Thyroid gland (tissue), 4 donors: ENCODE results near the gene TFCP2. TPM values are rescaled to one million over a fixed set of nuclear protein-coding genes. Genes with fewer than 3 reads are reported as not detected.
A peak's percentile ranks its signal among the peaks of the same experiment; 100 is the strongest.

ENCODE experiments used
- DNase-seq, 2 donors: peaks; one replicate each; pipeline ENCODE4 v3.0.0-alpha.2; 2019
- H3K27ac ChIP-seq, 3 donors: fragments of 200-600 bp; sonication (generic); 1 replicate in 2 of 3; 2 replicates in 1 of 3; pipeline ENCODE4 v1.5.1; 2016 to 2019; ENCODE audit warnings: mild to moderate bottlenecking in 1 of 3, moderate library complexity in 1 of 3
- H3K27me3 ChIP-seq: fragments of 200-600 bp; sonication (generic); one replicate; pipeline ENCODE4 v1.5.1; 2019
- H3K36me3 ChIP-seq, 2 donors: fragments of 200-600 bp; sonication (generic); one replicate each; pipeline ENCODE4 v1.5.1; 2016 to 2019
- H3K4me1 ChIP-seq, 2 donors: fragments of 200-600 bp; sonication (generic); one replicate each; pipeline ENCODE4 v1.5.1; 2017 to 2019
- H3K4me3 ChIP-seq, 3 donors: fragments of 200-600 bp; sonication (generic); replicated peaks in 1 of 3; 1 replicate in 2 of 3; 2 replicates in 1 of 3; pipeline ENCODE4 v1.5.1; 2016; ENCODE audit warnings: mild to moderate bottlenecking in 1 of 3
- H3K9me3 ChIP-seq: fragments of 200-600 bp; sonication (generic); one replicate; pipeline ENCODE4 v1.5.1; 2017
- POLR2A ChIP-seq, 2 donors: fragments of 450-650 bp; IDR thresholded peaks; one replicate each; pipeline ENCODE4 v1.6.1; 2017; ENCODE audit warnings: antibody characterized with exemption in 2 of 2, mild to moderate bottlenecking in 2 of 2, moderate library complexity in 1 of 2
- WGBS, 2 donors: methylation state at CpG; one replicate each; pipeline ENCODE4 v1.1.5; 2017; 5-methylcytosine and 5-hydroxymethylcytosine counted together
- intact Hi-C: fragments of 100-400 bp; cut with DNase I; formaldehyde crosslinking; loops from one replicate; pipeline ENCODE4 v1.15.1; 2023
- total RNA-seq, 4 donors: library from RNA; depleted of rRNA; stranded (reverse); fragments of >200 nt; gene quantifications; one replicate each; pipeline ENCODE4 v1.2.3, GENCODE V29; 2016
- TF ChIP-seq, protein P1 (sequence below), 6 experiments: fragments of 200-600 bp in 3 of 6; fragments of 450-650 bp in 3 of 6; sonication (generic) in 3 of 6; IDR thresholded peaks; one replicate each; pipeline ENCODE4 v1.5.1; 2016 to 2019; ENCODE audit warnings: antibody characterized with exemption in 6 of 6, mild to moderate bottlenecking in 2 of 6, inconsistent platforms in 1 of 6, moderate library complexity in 1 of 6

Gene TFCP2
- total RNA-seq, 4 donors from 2014 or later, result 14.9 to 22.6 (median 21.3) TPM

DNA sequence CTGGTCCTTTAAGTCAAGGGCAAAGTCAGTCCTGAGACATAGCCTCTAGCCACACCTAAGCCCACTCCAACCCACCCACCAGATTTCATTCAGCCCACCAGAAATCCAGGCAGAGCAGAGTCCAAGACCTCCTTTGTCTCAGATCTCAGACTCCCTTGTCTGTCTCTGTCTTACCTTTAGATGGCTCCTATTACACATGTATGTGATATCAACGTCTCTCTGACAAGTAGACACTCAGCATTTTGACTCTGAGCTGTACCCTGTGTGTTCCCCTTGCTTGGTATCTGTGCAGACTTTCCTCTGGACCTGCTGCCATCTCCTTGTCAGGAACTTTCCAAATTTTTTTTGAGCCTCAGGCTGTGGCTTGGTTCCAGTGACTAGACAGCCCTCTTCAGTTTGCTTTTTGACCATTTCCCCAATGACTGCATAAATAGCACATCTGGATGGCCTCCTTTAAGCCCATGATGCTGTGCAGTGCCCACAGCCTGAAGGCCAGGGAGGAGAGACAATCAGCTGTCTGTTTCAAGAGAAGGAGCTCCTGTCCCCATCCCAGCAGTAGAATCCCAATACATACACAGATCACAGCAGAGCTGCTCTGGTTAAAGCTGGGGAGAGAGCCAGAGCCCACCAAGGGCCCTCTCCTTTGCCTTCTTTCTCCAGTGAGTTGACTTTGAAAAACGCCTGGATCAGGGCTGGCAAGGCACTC lies 37.9 kb upstream of the TFCP2 start:
- Histone ChIP-seq H3K9me3 (no peaks in the 10 kb centered on the region), H3K27me3 (no peaks in the 10 kb centered on the region), H3K4me3 (no peak overlapping the region), H3K36me3 (no peaks in the 10 kb centered on the region), H3K4me1 (peaks cover 6 to 10% of the 10 kb centered on the region in 2 donors), H3K27ac (no peak overlapping the region)
- 75 to 77% methylated on average over 2 of the region's 2 CpGs for WGBS, 2 donors
- intact Hi-C loops, result no loop called here
- TF ChIP-seq, protein P1, sequence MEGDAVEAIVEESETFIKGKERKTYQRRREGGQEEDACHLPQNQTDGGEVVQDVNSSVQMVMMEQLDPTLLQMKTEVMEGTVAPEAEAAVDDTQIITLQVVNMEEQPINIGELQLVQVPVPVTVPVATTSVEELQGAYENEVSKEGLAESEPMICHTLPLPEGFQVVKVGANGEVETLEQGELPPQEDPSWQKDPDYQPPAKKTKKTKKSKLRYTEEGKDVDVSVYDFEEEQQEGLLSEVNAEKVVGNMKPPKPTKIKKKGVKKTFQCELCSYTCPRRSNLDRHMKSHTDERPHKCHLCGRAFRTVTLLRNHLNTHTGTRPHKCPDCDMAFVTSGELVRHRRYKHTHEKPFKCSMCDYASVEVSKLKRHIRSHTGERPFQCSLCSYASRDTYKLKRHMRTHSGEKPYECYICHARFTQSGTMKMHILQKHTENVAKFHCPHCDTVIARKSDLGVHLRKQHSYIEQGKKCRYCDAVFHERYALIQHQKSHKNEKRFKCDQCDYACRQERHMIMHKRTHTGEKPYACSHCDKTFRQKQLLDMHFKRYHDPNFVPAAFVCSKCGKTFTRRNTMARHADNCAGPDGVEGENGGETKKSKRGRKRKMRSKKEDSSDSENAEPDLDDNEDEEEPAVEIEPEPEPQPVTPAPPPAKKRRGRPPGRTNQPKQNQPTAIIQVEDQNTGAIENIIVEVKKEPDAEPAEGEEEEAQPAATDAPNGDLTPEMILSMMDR (IDR thresholded peaks at IDR 0.05), result no peak
- TF ChIP-seq POLR2A (IDR thresholded peaks at IDR 0.05), result no peak
- no peak for DNase-seq

DNA sequence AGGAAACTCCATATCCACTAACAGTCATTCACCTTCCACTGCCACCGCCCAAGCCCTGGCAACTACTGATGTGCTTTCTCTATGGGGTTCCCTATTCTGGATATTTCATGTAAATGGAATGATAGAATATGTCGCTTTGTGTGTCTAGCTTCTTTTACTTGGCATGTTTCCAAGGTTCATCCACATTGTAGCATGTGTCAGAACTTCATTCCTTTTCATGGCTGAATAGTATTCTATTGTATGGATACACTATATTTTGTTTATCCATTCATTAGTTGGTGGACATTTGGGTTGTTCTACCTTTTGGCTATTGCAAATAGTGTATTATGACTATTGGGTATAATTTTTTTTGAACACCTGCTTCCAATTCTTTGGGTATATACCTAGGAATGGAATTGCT lies 36.3 kb upstream of the TFCP2 start:
- peaks cover 6 to 15% of the 10 kb centered on the region in 2 donors for H3K4me1 ChIP-seq
- no peak for DNase-seq
- no peak overlapping the region for H3K27ac ChIP-seq
- intact Hi-C loops, result no loop called here
- TF ChIP-seq POLR2A (IDR thresholded peaks at IDR 0.05), result no peak
- TF ChIP-seq, protein P1 (IDR thresholded peaks at IDR 0.05), result no peak
- no peaks in the 10 kb centered on the region for H3K9me3 ChIP-seq
- H3K27me3 ChIP-seq, result no peaks in the 10 kb centered on the region
- WGBS, 2 donors, result 97% methylated on average over 2 of the region's 2 CpGs
- H3K4me3 ChIP-seq, result no peak overlapping the region
- H3K36me3 ChIP-seq, result no peaks in the 10 kb centered on the region

DNA sequence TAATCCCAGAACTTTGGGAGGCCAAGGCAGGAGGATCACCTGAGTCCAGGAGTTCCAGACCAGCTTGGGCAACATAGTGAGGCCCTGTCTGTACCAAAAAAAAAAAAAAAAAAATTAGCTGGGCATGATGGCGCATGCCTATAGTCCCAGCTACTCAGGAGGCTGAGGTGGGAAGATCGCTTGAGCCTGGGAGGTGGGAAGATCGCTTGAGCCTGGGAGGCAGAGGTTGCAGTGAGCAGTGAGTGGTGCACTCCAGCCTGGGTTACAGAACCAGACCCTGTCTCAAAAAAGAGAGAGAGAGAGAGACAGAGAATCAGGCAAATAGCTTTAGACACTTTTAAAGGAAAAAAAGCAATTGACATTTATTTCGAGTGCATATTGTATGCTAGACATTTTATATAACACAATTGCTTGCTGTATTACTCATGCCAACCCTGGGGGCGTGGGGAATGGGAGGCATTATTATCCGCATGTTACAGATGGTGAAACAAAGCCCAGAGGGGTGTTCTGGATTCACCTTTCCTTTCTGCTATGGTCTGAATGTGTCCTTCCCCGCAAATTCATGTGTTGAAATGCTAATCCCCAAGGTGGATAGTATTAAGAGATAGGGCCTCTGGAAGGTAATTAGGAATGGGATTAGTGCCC lies 35.2 kb upstream of the TFCP2 start:
- WGBS, 2 donors, result 94 to 96% methylated on average over 7 of the region's 7 CpGs
- DNase-seq, result no peak
- TF ChIP-seq, protein P1 (IDR thresholded peaks at IDR 0.05), result no peak
- TF ChIP-seq POLR2A (IDR thresholded peaks at IDR 0.05), result no peak
- no peak overlapping the region for H3K27ac ChIP-seq
- no peak overlapping the region for H3K4me3 ChIP-seq
- intact Hi-C loops, result no loop called here
- peaks cover 6 to 17% of the 10 kb centered on the region in 2 donors for H3K4me1 ChIP-seq
- no peaks in the 10 kb centered on the region for H3K9me3 ChIP-seq
- no peaks in the 10 kb centered on the region for H3K27me3 ChIP-seq
- no peaks in the 10 kb centered on the region for H3K36me3 ChIP-seq

DNA sequence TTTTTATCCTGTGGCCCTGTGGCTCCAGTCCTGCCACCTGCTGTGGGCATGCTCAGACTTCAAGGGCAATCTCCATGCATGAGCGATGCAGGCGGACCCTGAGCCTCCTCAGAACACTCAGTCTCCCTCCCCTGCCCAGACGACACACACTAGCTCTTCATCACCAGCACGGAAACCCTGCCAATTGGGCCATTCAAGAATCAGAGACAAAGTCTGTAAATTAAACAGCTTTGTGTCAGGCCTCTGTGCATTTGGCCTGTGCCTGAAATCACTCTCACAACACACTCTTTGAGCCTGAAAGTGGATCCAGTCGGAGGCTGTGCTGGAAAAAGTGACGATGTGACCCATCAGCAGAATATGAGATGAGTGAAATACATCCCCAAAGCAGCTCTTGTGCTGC lies 32.4 kb upstream of the TFCP2 start:
- no peak overlapping the region for H3K4me3 ChIP-seq
- peak; percentile 74 to 79 for DNase-seq
- TF ChIP-seq POLR2A (IDR thresholded peaks at IDR 0.05), result no peak
- TF ChIP-seq, protein P1 (IDR thresholded peaks at IDR 0.05), result no peak
- no peaks in the 10 kb centered on the region for H3K36me3 ChIP-seq
- peak overlapping the region in 1 of 3 donors; percentile 56 for H3K27ac ChIP-seq
- H3K9me3 ChIP-seq, result no peaks in the 10 kb centered on the region
- H3K27me3 ChIP-seq, result no peaks in the 10 kb centered on the region
- peaks cover 6 to 17% of the 10 kb centered on the region in 2 donors for H3K4me1 ChIP-seq
- 36 to 59% methylated on average over 6 of the region's 6 CpGs for WGBS, 2 donors
- intact Hi-C loops, result no loop called here

DNA sequence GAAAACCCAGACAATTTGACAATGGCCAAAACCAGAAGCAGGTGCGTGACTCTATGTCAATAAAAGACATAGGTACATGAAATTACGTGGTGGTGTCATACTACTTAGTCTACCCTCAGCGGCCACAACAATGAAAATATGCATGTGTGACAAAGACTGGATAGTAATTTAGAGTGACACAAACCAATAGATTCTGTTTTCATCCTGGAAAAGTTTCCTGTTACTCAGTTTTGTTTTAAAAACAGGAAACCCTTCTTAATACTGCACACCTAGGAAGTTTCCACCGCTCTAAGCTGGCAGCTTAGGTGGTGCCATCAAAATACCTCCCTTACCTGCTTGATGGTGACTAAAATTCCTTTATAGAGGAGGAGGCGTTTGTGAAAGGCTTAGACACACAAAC lies 29.8 kb upstream of the TFCP2 start:
- no peak overlapping the region for H3K4me3 ChIP-seq
- H3K36me3 ChIP-seq, result no peaks in the 10 kb centered on the region
- H3K9me3 ChIP-seq, result no peaks in the 10 kb centered on the region
- peaks cover 13 to 23% of the 10 kb centered on the region in 2 donors for H3K4me1 ChIP-seq
- TF ChIP-seq POLR2A (IDR thresholded peaks at IDR 0.05), result no peak
- TF ChIP-seq, protein P1 (IDR thresholded peaks at IDR 0.05), result no peak
- no peaks in the 10 kb centered on the region for H3K27me3 ChIP-seq
- intact Hi-C loops, result no loop called here
- H3K27ac ChIP-seq, result no peak overlapping the region
- WGBS, 2 donors, result 87 to 94% methylated on average over 5 of the region's 5 CpGs
- DNase-seq, result no peak
